Astrocyte (in vitro differentiated cells and primary cell): ENCODE data around the gene KIF5A. TPM values are rescaled to one million over a fixed set of nuclear protein-coding genes. Genes with fewer than 3 reads are reported as not detected.

Experiments
- DNase-seq: peaks from one replicate; pipeline ENCODE4 v3.0.0-alpha.2; 2010; ENCODE audit warnings: low read depth
- FAIRE-seq: peaks from 2 replicates; lab custom pipeline; 2011; peaks lifted over from hg19 to GRCh38; lab: Jason Lieb, UNC
- H2AFZ ChIP-seq: 2 replicates; pipeline ENCODE4 v1.6.0; 2012; ENCODE audit warnings: low read depth, low read length, inconsistent platforms
- H3K27ac ChIP-seq: 2 replicates; pipeline ENCODE4 v1.5.1; 2011; ENCODE audit warnings: low read depth, low read length, inconsistent platforms
- H3K27me3 ChIP-seq: 2 replicates; pipeline ENCODE4 v1.6.0; 2011; ENCODE audit warnings: low read length, inconsistent platforms; ENCODE audit not compliant: insufficient read depth
- H3K36me3 ChIP-seq: 2 replicates; pipeline ENCODE4 v1.5.1; 2011; ENCODE audit warnings: low read length, inconsistent platforms; ENCODE audit not compliant: insufficient read depth
- H3K4me1 ChIP-seq: 2 replicates; pipeline ENCODE4 v1.5.1; 2011; ENCODE audit warnings: low read length, inconsistent platforms; ENCODE audit not compliant: insufficient read depth
- H3K4me2 ChIP-seq: 2 replicates; pipeline ENCODE4 v1.6.0; 2012; ENCODE audit warnings: low read length, inconsistent platforms
- H3K4me3 ChIP-seq: 2 replicates; pipeline ENCODE4 v1.5.1; 2011; ENCODE audit warnings: low read depth, mild to moderate bottlenecking, low read length, inconsistent platforms; ENCODE audit not compliant: insufficient read depth
- H3K79me2 ChIP-seq: 2 replicates; pipeline ENCODE4 v1.6.0; 2012; ENCODE audit warnings: mild to moderate bottlenecking, low read length, inconsistent platforms; ENCODE audit not compliant: insufficient read depth
- H3K9ac ChIP-seq: 2 replicates; pipeline ENCODE4 v1.6.0; 2012; ENCODE audit warnings: mild to moderate bottlenecking, low read length, inconsistent platforms
- H3K9me3 ChIP-seq: 2 replicates; pipeline ENCODE4 v1.5.1; 2012; ENCODE audit warnings: low read depth, mild to moderate bottlenecking, low read length, inconsistent platforms; ENCODE audit not compliant: insufficient read depth
- H4K20me1 ChIP-seq: 2 replicates; pipeline ENCODE4 v1.6.0; 2012; ENCODE audit warnings: low read length, inconsistent platforms; ENCODE audit not compliant: insufficient read depth
- H3K27ac Mint-ChIP-seq: one replicate; pipeline ENCODE4 v1.8.0; 2021; ENCODE audit warnings: mild to moderate bottlenecking, mixed read lengths; ENCODE audit not compliant: unreplicated experiment
- H3K27me3 Mint-ChIP-seq: one replicate; pipeline ENCODE4 v1.8.0; 2021; ENCODE audit warnings: low read depth, mixed read lengths; ENCODE audit not compliant: unreplicated experiment
- H3K36me3 Mint-ChIP-seq: one replicate; pipeline ENCODE4 v1.8.0; 2021; ENCODE audit warnings: low read depth, mixed read lengths; ENCODE audit not compliant: unreplicated experiment
- H3K4me1 Mint-ChIP-seq: one replicate; pipeline ENCODE4 v1.8.0; 2021; ENCODE audit warnings: low read depth, mixed read lengths; ENCODE audit not compliant: unreplicated experiment
- H3K4me3 Mint-ChIP-seq: one replicate; pipeline ENCODE4 v1.8.0; 2021; ENCODE audit warnings: mild to moderate bottlenecking, moderate library complexity, mixed read lengths; ENCODE audit not compliant: unreplicated experiment
- H3K9me3 Mint-ChIP-seq: one replicate; pipeline ENCODE4 v1.8.0; 2021; ENCODE audit warnings: mild to moderate bottlenecking, mixed read lengths; ENCODE audit not compliant: unreplicated experiment
- CTCF ChIP-seq: IDR thresholded peaks from 2 replicates; pipeline ENCODE4 v1.5.1; 2011; ENCODE audit warnings: low read depth, mild to moderate bottlenecking, inconsistent platforms, low read length, moderate library complexity; ENCODE audit not compliant: insufficient read depth
- EZH2 ChIP-seq: IDR thresholded peaks from 2 replicates; pipeline ENCODE4 v1.6.1; 2012; ENCODE audit warnings: mild to moderate bottlenecking, low read length, inconsistent platforms; ENCODE audit not compliant: insufficient read depth
- total RNA-seq: library from RNA; stranded (reverse); gene quantifications from 2 replicates; pipeline ENCODE4 v1.2.1, GENCODE V29; 2021

KIF5A gene
- total RNA-seq, 1 donor from 2014 or later, result 7.2 TPM

- H3K27me3 Mint-ChIP-seq, result peaks cover 3% of the 10 kb centered on the region
- Histone ChIP-seq H3K27me3 (no peaks in the 10 kb centered on the region), H3K27ac (no peak overlapping the region), H3K4me1 (no peaks in the 10 kb centered on the region), H3K9me3 (no peaks in the 10 kb centered on the region), H2AFZ (no peak overlapping the region), H4K20me1 (no peaks in the 10 kb centered on the region), H3K36me3 (no peaks in the 10 kb centered on the region), H3K4me3 (no peak overlapping the region), H3K4me2 (no peak overlapping the region), H3K9ac (no peak overlapping the region), H3K79me2 (no peaks in the 10 kb centered on the region)
- H3K9me3 Mint-ChIP-seq, result peaks cover 11% of the 10 kb centered on the region
- TF ChIP-seq EZH2, result no peak
- TF ChIP-seq CTCF, result no peak
- H3K4me1 Mint-ChIP-seq, result peaks cover 11% of the 10 kb centered on the region
- H3K4me3 Mint-ChIP-seq, result no peak overlapping the region
- DNase-seq (no peak), FAIRE-seq (no peak)
- H3K27ac Mint-ChIP-seq, result no peak overlapping the region
- H3K36me3 Mint-ChIP-seq, result peaks cover 51% of the 10 kb centered on the region
Observed at GRCh38 chr12:57574795-57575194, 25.0 kb downstream of the KIF5A start.

GRCh38 chr12:57575771-57576612, 26.1 kb downstream of the KIF5A start:
- no peak overlapping the region for H3K4me2 ChIP-seq
- Mint-ChIP-seq H3K27me3 (peaks cover 3% of the 10 kb centered on the region), H3K4me3 (no peak overlapping the region), H3K9me3 (peaks cover 11% of the 10 kb centered on the region), H3K27ac (no peak overlapping the region), H3K36me3 (peaks cover 53% of the 10 kb centered on the region), H3K4me1 (peaks cover 11% of the 10 kb centered on the region)
- no peak overlapping the region for H3K27ac ChIP-seq
- H2AFZ ChIP-seq, result no peak overlapping the region
- H3K9ac ChIP-seq, result no peak overlapping the region
- no peaks in the 10 kb centered on the region for H3K4me1 ChIP-seq
- H3K9me3 ChIP-seq, result no peaks in the 10 kb centered on the region
- no peaks in the 10 kb centered on the region for H3K79me2 ChIP-seq
- no peaks in the 10 kb centered on the region for H3K27me3 ChIP-seq
- H3K4me3 ChIP-seq, result no peak overlapping the region
- FAIRE-seq, result no peak
- TF ChIP-seq EZH2, result no peak
- no peak for TF ChIP-seq CTCF
- no peaks in the 10 kb centered on the region for H3K36me3 ChIP-seq
- no peaks in the 10 kb centered on the region for H4K20me1 ChIP-seq
- no peak for DNase-seq

GRCh38 chr12:57576613-57577160, 26.8 kb downstream of the KIF5A start:
- H3K9ac ChIP-seq, result no peak overlapping the region
- no peak overlapping the region for H3K27ac ChIP-seq
- TF ChIP-seq CTCF, result no peak
- no peak for TF ChIP-seq EZH2
- Mint-ChIP-seq H3K9me3 (peaks cover 11% of the 10 kb centered on the region), H3K36me3 (peaks cover 51% of the 10 kb centered on the region), H3K27ac (no peak overlapping the region), H3K27me3 (peaks cover 3% of the 10 kb centered on the region), H3K4me1 (peaks cover 11% of the 10 kb centered on the region), H3K4me3 (no peak overlapping the region)
- no peak overlapping the region for H3K4me3 ChIP-seq
- H3K4me2 ChIP-seq, result no peak overlapping the region
- H3K79me2 ChIP-seq, result no peaks in the 10 kb centered on the region
- FAIRE-seq (no peak), DNase-seq (no peak)
- H3K27me3 ChIP-seq, result no peaks in the 10 kb centered on the region
- H3K9me3 ChIP-seq, result no peaks in the 10 kb centered on the region
- no peaks in the 10 kb centered on the region for H3K4me1 ChIP-seq
- H3K36me3 ChIP-seq, result no peaks in the 10 kb centered on the region
- no peaks in the 10 kb centered on the region for H4K20me1 ChIP-seq
- H2AFZ ChIP-seq, result no peak overlapping the region
